PC-3 (cell line): ENCODE measurements around the gene METTL5.

ENCODE experiments used
- CTCF ChIP-seq: fragments of 300-600 bp; sonication (generic); conservative IDR thresholded peaks from 2 replicates; pipeline ENCODE4 v1.5.1; 2017; ENCODE audit warnings: antibody characterized with exemption, low read depth, mild to moderate bottlenecking, low read length
- EZH2 ChIP-seq: fragments of 300-600 bp; sonication (generic); IDR thresholded peaks from one replicate; pipeline ENCODE4 v1.6.1; 2017; ENCODE audit warnings: antibody characterized with exemption, mild to moderate bottlenecking, low read length; ENCODE audit not compliant: unreplicated experiment
- EZH2phosphoT487 ChIP-seq: fragments of 300-600 bp; sonication (generic); IDR thresholded peaks from 2 replicates; pipeline ENCODE4 v1.6.1; 2018; ENCODE audit warnings: mild to moderate bottlenecking, antibody characterized with exemption, low read length, borderline replicate concordance

DNA sequence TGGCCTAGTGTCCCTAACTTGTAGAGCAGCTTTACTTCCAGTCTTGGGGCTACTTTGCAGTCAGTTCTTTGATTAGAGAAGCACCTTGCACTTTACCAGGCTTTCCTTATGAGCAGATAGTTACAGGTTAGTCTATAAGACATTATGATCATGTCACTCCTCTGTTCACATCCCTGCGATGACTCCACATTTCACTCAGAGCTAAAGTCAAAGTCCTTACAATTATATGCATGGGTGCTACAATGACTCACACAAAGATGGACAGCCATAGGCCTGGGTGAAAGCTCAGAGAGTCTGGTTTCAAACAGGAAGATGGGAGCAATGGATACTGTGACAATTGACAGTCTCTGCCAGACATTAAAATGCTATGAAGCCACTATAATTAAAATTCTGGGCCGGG lies 53.1 kb downstream of the METTL5 start:
- TF ChIP-seq CTCF: no peak
- TF ChIP-seq EZH2: no peak
- TF ChIP-seq EZH2phosphoT487: no peak
